Gastroesophageal sphincter (tissue), 4 donors: Measurements from ENCODE around the gene ATP5F1A. TPM values are rescaled to one million over a fixed set of nuclear protein-coding genes. Genes with fewer than 3 reads are reported as not detected.
A peak's percentile ranks its signal among the peaks of the same experiment; 100 is the strongest.

ENCODE experiments used
- ATAC-seq: fragments of 150-250 bp; one replicate; pipeline ENCODE4 v1.9.1; 2016; ENCODE audit warnings: mild to moderate bottlenecking, moderate library complexity
- H3K27ac ChIP-seq, 4 donors: fragments of 200-600 bp; sonication (generic) in 3 of 4; 1 replicate in 3 of 4; 2 replicates in 1 of 4; pipeline ENCODE4 v1.5.1; 2016 to 2019
- H3K27me3 ChIP-seq: fragments of 200-600 bp; sonication (generic); one replicate; pipeline ENCODE4 v1.5.1; 2019
- H3K36me3 ChIP-seq, 2 donors: fragments of 200-600 bp; sonication (generic); one replicate each; pipeline ENCODE4 v1.5.1; 2019; ENCODE audit warnings: control low read depth in 1 of 2
- H3K4me1 ChIP-seq, 3 donors: fragments of 200-600 bp; sonication (generic); 1 replicate in 2 of 3; 2 replicates in 1 of 3; pipeline ENCODE4 v1.5.1; 2016 to 2019; ENCODE audit warnings: control low read depth in 2 of 3
- H3K4me3 ChIP-seq, 2 donors: fragments of 200-600 bp; sonication (generic); one replicate each; pipeline ENCODE4 v1.5.1; 2019; ENCODE audit warnings: mild to moderate bottlenecking in 1 of 2, moderate library complexity in 1 of 2
- H3K9me3 ChIP-seq, 3 donors: fragments of 200-600 bp; sonication (generic); one replicate each; pipeline ENCODE4 v1.5.1; 2017 to 2019; ENCODE audit warnings: control low read depth in 2 of 3
- EP300 ChIP-seq: sonication (generic); formaldehyde crosslinking; IDR thresholded peaks from one replicate; pipeline ENCODE4 v1.6.1; 2017; ENCODE audit warnings: antibody characterized with exemption, mild to moderate bottlenecking
- POLR2A ChIP-seq, 2 donors: fragments of 450-650 bp; IDR thresholded peaks; one replicate each; pipeline ENCODE4 v1.6.1; 2017; ENCODE audit warnings: antibody characterized with exemption in 2 of 2, mild to moderate bottlenecking in 2 of 2, moderate library complexity in 1 of 2
- POLR2AphosphoS5 ChIP-seq: sonication (generic); formaldehyde crosslinking; IDR thresholded peaks from one replicate; pipeline ENCODE4 v1.6.1; 2017; ENCODE audit warnings: antibody characterized with exemption
- WGBS, 2 donors: methylation state at CpG; one replicate each; pipeline ENCODE4 v1.1.5; 2018; ENCODE audit warnings: low coverage in 1 of 2; 5-methylcytosine and 5-hydroxymethylcytosine counted together
- total RNA-seq, 4 donors: library from RNA; depleted of rRNA; stranded (reverse); fragments of >200 nt; gene quantifications; one replicate each; pipeline ENCODE4 v1.1.0, GENCODE V29; 2016
- TF ChIP-seq, protein P1 (sequence below), 4 experiments: fragments of 200-600 bp in 2 of 4; fragments of 450-650 bp in 2 of 4; sonication (generic) in 1 of 4; IDR thresholded peaks; one replicate each; pipeline ENCODE4 v1.5.1; 2017 to 2019; ENCODE audit warnings: antibody characterized with exemption in 4 of 4, mild to moderate bottlenecking in 2 of 4, moderate library complexity in 2 of 4

Gene ATP5F1A
- total RNA-seq, 4 donors from 2014 or later, result 461 to 688 (median 605) TPM

DNA sequence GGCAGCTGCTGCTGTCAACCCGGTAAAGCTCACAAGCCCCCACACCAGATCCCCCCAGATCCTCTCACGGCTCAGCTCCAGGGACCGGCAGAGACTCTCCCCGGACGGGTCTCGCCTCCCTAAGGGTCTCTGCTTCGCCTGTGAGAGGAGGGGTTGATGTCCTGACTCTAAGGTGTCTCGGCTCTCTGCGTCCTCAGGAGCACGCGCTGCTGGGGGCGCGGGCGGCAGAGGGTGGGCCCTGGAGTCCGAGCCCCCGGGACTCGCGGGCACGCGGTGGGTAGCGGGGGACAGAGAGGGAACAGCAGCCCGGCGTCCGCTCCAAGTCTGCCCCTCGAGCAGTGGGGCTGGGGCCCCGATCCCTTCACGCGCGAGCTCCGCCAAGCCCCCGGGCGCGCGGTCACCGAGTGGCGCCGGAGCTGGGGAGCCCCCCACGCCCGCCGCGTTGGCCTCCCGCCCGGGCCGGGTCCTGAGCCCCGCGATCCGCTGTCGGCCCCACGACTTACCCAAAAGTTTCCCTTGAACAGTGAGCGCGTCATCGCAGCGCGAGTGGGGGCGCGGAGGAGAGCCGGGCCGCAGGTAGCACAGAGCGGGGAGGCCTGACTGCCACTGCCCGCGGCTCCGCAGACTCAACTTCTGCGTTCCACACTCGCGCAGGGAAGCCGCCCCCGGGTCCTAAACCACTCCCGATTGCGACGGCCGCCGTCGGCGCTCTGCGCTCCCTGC is 26.3 kb downstream of the ATP5F1A start, which contains the start of gene PSTPIP2:
Gene PSTPIP2 (minus strand): TSS at position 608 of the 723 bp plus-strand sequence. CDS start 72 bp downstream, at position 536.
- H3K27ac ChIP-seq, result peak within 1 kb of the TSS in 2 of 4 donors; percentile 38 to 75
- no peaks in the 10 kb centered on the region for H3K36me3 ChIP-seq
- ATAC-seq, result peak; percentile 82
- H3K4me3 ChIP-seq, result peak within 1 kb of the TSS; percentile 42 to 88
- TF ChIP-seq, protein P1, sequence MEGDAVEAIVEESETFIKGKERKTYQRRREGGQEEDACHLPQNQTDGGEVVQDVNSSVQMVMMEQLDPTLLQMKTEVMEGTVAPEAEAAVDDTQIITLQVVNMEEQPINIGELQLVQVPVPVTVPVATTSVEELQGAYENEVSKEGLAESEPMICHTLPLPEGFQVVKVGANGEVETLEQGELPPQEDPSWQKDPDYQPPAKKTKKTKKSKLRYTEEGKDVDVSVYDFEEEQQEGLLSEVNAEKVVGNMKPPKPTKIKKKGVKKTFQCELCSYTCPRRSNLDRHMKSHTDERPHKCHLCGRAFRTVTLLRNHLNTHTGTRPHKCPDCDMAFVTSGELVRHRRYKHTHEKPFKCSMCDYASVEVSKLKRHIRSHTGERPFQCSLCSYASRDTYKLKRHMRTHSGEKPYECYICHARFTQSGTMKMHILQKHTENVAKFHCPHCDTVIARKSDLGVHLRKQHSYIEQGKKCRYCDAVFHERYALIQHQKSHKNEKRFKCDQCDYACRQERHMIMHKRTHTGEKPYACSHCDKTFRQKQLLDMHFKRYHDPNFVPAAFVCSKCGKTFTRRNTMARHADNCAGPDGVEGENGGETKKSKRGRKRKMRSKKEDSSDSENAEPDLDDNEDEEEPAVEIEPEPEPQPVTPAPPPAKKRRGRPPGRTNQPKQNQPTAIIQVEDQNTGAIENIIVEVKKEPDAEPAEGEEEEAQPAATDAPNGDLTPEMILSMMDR (IDR thresholded peaks at IDR 0.05), result no peak
- TF ChIP-seq POLR2A (IDR thresholded peaks at IDR 0.05) (peak in 1 of 2 donors; percentile 25), EP300 (no peak), POLR2AphosphoS5 (peak; percentile 22)
- peaks cover 0 to 38% (median 9%) of the 10 kb centered on the region in 3 donors for H3K4me1 ChIP-seq
- 0% methylated on average over 1 of the region's 75 CpGs; no CpG with 5 or more reads in 1 of the 2 donors for whole genome bisulfite sequencing, 2 donors
- no peaks in the 10 kb centered on the region for H3K9me3 ChIP-seq
- no peaks in the 10 kb centered on the region for H3K27me3 ChIP-seq

DNA sequence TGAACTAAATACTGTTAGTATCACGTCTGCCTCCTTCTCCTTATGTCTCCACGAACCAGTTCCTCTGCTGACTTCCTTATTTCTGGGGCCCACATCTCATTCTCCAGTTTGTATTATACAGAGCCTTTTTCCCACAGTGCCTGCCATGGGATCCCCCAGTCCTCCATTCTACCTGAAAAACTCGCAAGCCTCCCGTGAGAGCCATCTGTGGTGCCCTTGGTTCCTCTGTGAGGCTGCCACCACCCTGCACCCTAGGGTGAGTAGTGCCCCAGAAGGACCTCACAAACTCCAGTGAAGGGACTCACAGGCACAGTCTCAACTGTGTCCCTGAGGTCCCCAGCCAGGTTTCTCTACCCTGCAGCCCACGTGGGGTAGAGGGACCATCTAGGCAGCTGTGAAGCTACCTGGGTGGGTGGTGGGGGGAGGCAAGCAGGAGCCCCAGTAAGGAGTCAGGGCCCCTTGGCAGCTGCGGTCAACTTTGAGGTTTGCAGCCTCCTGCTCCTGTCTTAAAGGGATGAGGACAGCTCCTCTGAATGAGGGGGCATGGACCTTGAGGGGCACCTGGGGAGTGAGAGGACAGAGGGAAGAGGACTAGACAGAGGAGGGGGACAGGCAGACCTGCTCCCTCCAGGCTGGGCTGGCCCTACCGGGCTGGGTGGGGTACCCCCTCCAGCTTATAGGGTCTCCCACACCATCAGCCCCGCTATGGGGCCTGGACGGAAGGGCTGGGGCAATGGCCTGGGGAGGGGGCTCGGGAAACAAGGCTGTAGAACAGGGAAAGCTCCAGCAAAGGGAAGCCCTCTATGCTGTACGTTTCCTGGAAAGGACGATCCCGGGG is 27.1 kb downstream of the ATP5F1A start:
- WGBS, 2 donors, result 53 to 61% methylated on average over 2 to 7 of the region's 13 CpGs
- H3K27me3 ChIP-seq, result no peaks in the 10 kb centered on the region
- H3K4me1 ChIP-seq, result peaks cover 0 to 38% (median 9%) of the 10 kb centered on the region in 3 donors
- no peaks in the 10 kb centered on the region for H3K9me3 ChIP-seq
- peak; percentile 22 for ATAC-seq
- H3K4me3 ChIP-seq, result peak overlapping the region; percentile 42 to 88
- TF ChIP-seq EP300, result no peak
- TF ChIP-seq POLR2A (IDR thresholded peaks at IDR 0.05), result no peak
- TF ChIP-seq, protein P1 (IDR thresholded peaks at IDR 0.05), result no peak
- no peak for TF ChIP-seq POLR2AphosphoS5
- no peaks in the 10 kb centered on the region for H3K36me3 ChIP-seq
- H3K27ac ChIP-seq, result peak overlapping the region in 1 of 4 donors; percentile 75

DNA sequence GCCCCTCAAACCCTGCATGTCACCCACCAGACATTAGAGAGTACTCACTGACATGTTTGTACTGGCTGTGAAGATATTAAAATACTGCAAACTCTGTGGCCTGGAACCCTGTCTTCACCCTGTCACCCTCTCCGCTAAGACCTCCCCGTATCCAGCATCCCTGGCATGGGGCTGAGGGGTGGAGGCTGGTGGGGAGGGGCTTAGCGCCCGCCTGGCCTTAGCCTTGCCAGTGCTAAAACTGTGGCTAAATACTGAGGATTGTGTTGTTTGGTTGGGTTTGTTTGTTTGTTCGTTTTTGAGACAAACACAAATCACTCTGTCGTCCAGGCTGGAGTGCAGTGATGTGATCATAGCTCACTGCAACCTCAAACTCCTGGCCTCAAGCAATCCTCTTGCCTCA is 27.9 kb downstream of the ATP5F1A start:
- Histone ChIP-seq H3K4me3 (no peak overlapping the region), H3K27ac (no peak overlapping the region), H3K4me1 (peaks cover 0 to 38% (median 9%) of the 10 kb centered on the region in 3 donors), H3K27me3 (no peaks in the 10 kb centered on the region), H3K9me3 (no peaks in the 10 kb centered on the region), H3K36me3 (no peaks in the 10 kb centered on the region)
- TF ChIP-seq POLR2A (IDR thresholded peaks at IDR 0.05), result no peak
- TF ChIP-seq, protein P1 (IDR thresholded peaks at IDR 0.05), result no peak
- no peak for TF ChIP-seq POLR2AphosphoS5
- no peak for TF ChIP-seq EP300
- 76% methylated on average over 2 to 4 of the region's 6 CpGs for WGBS, 2 donors
- no peak for ATAC-seq

DNA sequence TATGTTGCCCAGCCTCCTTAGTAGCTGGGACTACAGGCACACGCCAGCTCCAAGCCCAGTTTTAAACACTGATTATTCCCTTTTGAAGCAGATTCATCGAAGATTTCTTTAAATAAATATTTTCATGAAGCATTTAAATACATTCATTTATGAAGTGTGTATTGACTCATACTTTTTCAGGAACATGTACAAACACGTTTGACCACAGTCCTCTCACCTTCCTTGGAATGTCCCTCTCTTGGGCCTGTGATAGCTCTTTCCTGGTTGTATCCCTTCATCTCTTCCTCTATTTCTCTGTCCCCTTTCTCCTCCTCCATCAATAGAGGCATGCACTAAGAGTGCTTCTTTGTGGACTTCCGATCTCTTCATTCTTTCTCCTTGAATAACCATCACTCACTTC is 28.6 kb downstream of the ATP5F1A start:
- H3K27ac ChIP-seq, result no peak overlapping the region
- 72 to 74% methylated on average over 4 of the region's 4 CpGs for whole genome bisulfite sequencing, 2 donors

More for the DNA sequence above, 28.6 kb downstream of the ATP5F1A start:
- no peaks in the 10 kb centered on the region for H3K27me3 ChIP-seq
- no peaks in the 10 kb centered on the region for H3K9me3 ChIP-seq
- ATAC-seq, result no peak
- no peak overlapping the region for H3K4me3 ChIP-seq
- H3K4me1 ChIP-seq, result peaks cover 0 to 38% (median 9%) of the 10 kb centered on the region in 3 donors
- H3K36me3 ChIP-seq, result no peaks in the 10 kb centered on the region
- TF ChIP-seq EP300 (no peak), POLR2AphosphoS5 (no peak), POLR2A (IDR thresholded peaks at IDR 0.05) (no peak)
- TF ChIP-seq, protein P1 (IDR thresholded peaks at IDR 0.05), result no peak
